Endothelial cell of umbilical vein (primary cell): ENCODE data around the gene TFCP2. TPM values are rescaled to one million over a fixed set of nuclear protein-coding genes. Genes with fewer than 3 reads are reported as not detected.

ENCODE experiments used
- BruUV-seq: library from RNA; stranded (reverse); fragments of 400-500 nt; replicated peaks from 2 replicates; lab custom pipeline; 2021; lab: Mats Ljungman, UMichigan
- CTCF ChIA-PET: fragments of 300-600, 350-600 bp; sonication (Branson Sonifier 250); formaldehyde crosslinking; loops from one replicate; lab custom pipeline; 2021; ENCODE audit warnings: antibody characterized with exemption, inconsistent platforms; lab: Charles Lee
- POLR2A ChIA-PET: fragments of 300-600, 350-600 bp; sonication (Branson Sonifier 250); formaldehyde crosslinking; loops from one replicate; lab custom pipeline; 2021; ENCODE audit warnings: antibody characterized with exemption, inconsistent platforms; lab: Charles Lee
- DNase-seq: peaks from one replicate; pipeline ENCODE4 v3.0.0-alpha.2; 2011; ENCODE audit warnings: low read depth, low spot score
- FAIRE-seq: peaks from 2 replicates; lab custom pipeline; 2011; peaks lifted over from hg19 to GRCh38; lab: Jason Lieb, UNC
- H2AFZ ChIP-seq: 2 replicates; pipeline ENCODE4 v1.6.0; 2012; ENCODE audit warnings: low read depth, low read length, control low read depth, inconsistent platforms
- H3K27ac ChIP-seq: 2 replicates; pipeline ENCODE4 v1.5.1; 2011; ENCODE audit warnings: low read depth, mild to moderate bottlenecking, control low read depth, low read length, moderate library complexity; ENCODE audit not compliant: insufficient read depth
- H3K27me3 ChIP-seq, 2 experiments: 2 replicates each; pipeline versions ENCODE4 v1.6.0 to v1.6.1; 2011; ENCODE audit warnings: low read length in 2 of 2, mixed read lengths in 1 of 2; ENCODE audit not compliant: control insufficient read depth in 2 of 2, insufficient read depth in 2 of 2
- H3K36me3 ChIP-seq, 2 experiments: 2 replicates in 1 of 2; 3 replicates in 1 of 2; pipeline ENCODE4 v1.5.1; 2011; ENCODE audit warnings: low read length in 2 of 2, mild to moderate bottlenecking in 1 of 2, moderate library complexity in 1 of 2; ENCODE audit not compliant: control insufficient read depth in 2 of 2, insufficient read depth in 2 of 2; ENCODE audit errors: extremely low read depth in 1 of 2
- H3K4me1 ChIP-seq: 3 replicates; pipeline ENCODE4 v1.5.1; 2011; ENCODE audit warnings: mild to moderate bottlenecking, low read length; ENCODE audit not compliant: control insufficient read depth, insufficient read depth; ENCODE audit errors: extremely low read depth
- H3K4me2 ChIP-seq: 2 replicates; pipeline ENCODE4 v1.6.1; 2011; ENCODE audit warnings: low read length, control low read depth, mixed read lengths; ENCODE audit not compliant: insufficient read depth
- H3K4me3 ChIP-seq, 3 experiments: fragments of 200-600 bp in 1 of 3; sonication (generic), shearing (Covaris generic) in 1 of 3; replicated peaks in 1 of 3; 2 replicates each; pipeline ENCODE4 v1.5.1; 2011 to 2016; ENCODE audit warnings: control low read depth in 3 of 3, low read length in 3 of 3, mild to moderate bottlenecking in 2 of 3, inconsistent platforms in 1 of 3, low read depth in 1 of 3, moderate library complexity in 1 of 3; ENCODE audit not compliant: insufficient read depth in 1 of 3
- H3K79me2 ChIP-seq: 2 replicates; pipeline ENCODE4 v1.6.0; 2012; ENCODE audit warnings: low read length, inconsistent platforms; ENCODE audit not compliant: control insufficient read depth, insufficient read depth
- H3K9ac ChIP-seq: replicated peaks from 2 replicates; pipeline ENCODE3; 2011; ENCODE audit warnings: low read length, control low read depth; ENCODE audit not compliant: insufficient read depth; ENCODE audit errors: extremely low read depth
- H3K9me1 ChIP-seq: replicated peaks from 3 replicates; pipeline ENCODE4 v1.6.0; 2011; ENCODE audit warnings: mild to moderate bottlenecking, low read length; ENCODE audit not compliant: control insufficient read depth, insufficient read depth; ENCODE audit errors: extremely low read depth
- H3K9me3 ChIP-seq: replicated peaks from 2 replicates; pipeline ENCODE4 v1.5.1; 2012; ENCODE audit warnings: low read length, inconsistent platforms; ENCODE audit not compliant: control insufficient read depth, insufficient read depth
- H4K20me1 ChIP-seq: replicated peaks from 2 replicates; pipeline ENCODE3; 2011; ENCODE audit warnings: mild to moderate bottlenecking, low read length; ENCODE audit not compliant: control insufficient read depth, insufficient read depth; ENCODE audit errors: extremely low read depth
- JUN ChIP-seq: IDR thresholded peaks from 2 replicates; pipeline ENCODE4 v1.6.1; 2011; ENCODE audit warnings: borderline replicate concordance, low read depth; ENCODE audit not compliant: insufficient read length, insufficient read depth
- MAX ChIP-seq: IDR thresholded peaks from 2 replicates; pipeline ENCODE4 v1.6.1; 2011; ENCODE audit not compliant: insufficient read depth, insufficient read length
- MYC ChIP-seq: IDR thresholded peaks from one replicate; pipeline ENCODE4 v1.6.1; 2011; ENCODE audit warnings: mild to moderate bottlenecking, low read depth, low read length
- POLR2A ChIP-seq: IDR thresholded peaks from 2 replicates; pipeline ENCODE4 v1.6.1; 2012; ENCODE audit warnings: low read depth, mild to moderate bottlenecking, control low read depth, low read length
- POLR2AphosphoS5 ChIP-seq: IDR thresholded peaks from 2 replicates; pipeline ENCODE4 v1.6.1; 2012; ENCODE audit warnings: low read depth, mild to moderate bottlenecking, control low read depth, low read length, moderate library complexity; ENCODE audit not compliant: insufficient read depth
- dilution Hi-C: fragments of 300-500 bp; cut with MboI; formaldehyde crosslinking; loops from one replicate; pipeline ENCODE4 v1.15.0; 2019; ENCODE audit warnings: low sequenced_read_pairs; ENCODE audit not compliant: extremely low pct_ligation_motif_present
- intact Hi-C: fragments of 100-400 bp; cut with micrococcal nuclease; formaldehyde crosslinking; loops from one replicate; pipeline ENCODE4 v1.10.0; 2022
- polyA plus RNA-seq, 4 experiments: library from polyadenylated mRNA; depleted of rRNA in 3 of 4; stranded (reverse) in 3 of 4; unstranded in 1 of 4; fragments of >200 nt; gene quantifications; 2 replicates each; pipeline versions ENCODE4 v1.2.1 to v1.2.3, GENCODE V29; 2011 to 2012; ENCODE audit warnings: missing spikeins in 1 of 4
- total RNA-seq: library from RNA; stranded (reverse); gene quantifications from 2 replicates; pipeline ENCODE4 v1.2.3, GENCODE V29; 2021

Gene TFCP2
- total and polyA plus RNA-seq, 2 donors (not counting 3 experiments of a cell fraction or from before 2014, with no cell fraction given): 10.2 to 28.6 TPM

GRCh38 chr12:51183349-51183748 lies 10.4 kb upstream of the TFCP2 start:
- POLR2A ChIA-PET: no interaction called here
- CTCF ChIA-PET: interaction anchor here (2.1 kb wide), 1 partner anchor 35 kb away, joined by 4 read pairs; the partner anchor contains the start of gene POU6F1

GRCh38 chr12:51181558-51181957 lies 8.6 kb upstream of the TFCP2 start:
- TF ChIP-seq POLR2A: no peak
- TF ChIP-seq MYC: no peak
- no peaks in the 10 kb centered on the region for H3K4me1 ChIP-seq
- no peak overlapping the region for H3K27ac ChIP-seq
- POLR2A ChIA-PET: no interaction called here
- FAIRE-seq (no peak), DNase-seq (no peak)
- H3K9me3 ChIP-seq: no peaks in the 10 kb centered on the region
- no peak overlapping the region for H3K4me2 ChIP-seq
- dilution Hi-C loops (no loop called here), intact Hi-C loops (no loop called here)
- BruUV-seq: no TSS peak
- no peaks in the 10 kb centered on the region for H3K36me3 ChIP-seq
- H2AFZ ChIP-seq: no peak overlapping the region
- H3K79me2 ChIP-seq: no peaks in the 10 kb centered on the region
- CTCF ChIA-PET: no interaction called here
- no peaks in the 10 kb centered on the region for H3K27me3 ChIP-seq
- no peaks in the 10 kb centered on the region for H4K20me1 ChIP-seq
- H3K4me3 ChIP-seq: no peak overlapping the region
- no peaks in the 10 kb centered on the region for H3K9me1 ChIP-seq
- H3K9ac ChIP-seq: no peak overlapping the region

More at GRCh38 chr12:51183349-51183748, 10.4 kb upstream of the TFCP2 start:
- no peaks in the 10 kb centered on the region for H3K36me3 ChIP-seq
- H3K79me2 ChIP-seq: no peaks in the 10 kb centered on the region
- DNase-seq: no peak
- intact Hi-C loops (no loop called here), dilution Hi-C loops (no loop called here)
- no peaks in the 10 kb centered on the region for H3K27me3 ChIP-seq
- H3K9me1 ChIP-seq: no peaks in the 10 kb centered on the region
- FAIRE-seq: no peak
- H4K20me1 ChIP-seq: no peaks in the 10 kb centered on the region
- no peak overlapping the region for H3K9ac ChIP-seq
- TF ChIP-seq POLR2AphosphoS5 (no peak), JUN (no peak), MAX (no peak)
- H3K4me2 ChIP-seq: no peak overlapping the region
- H2AFZ ChIP-seq: no peak overlapping the region
- H3K27ac ChIP-seq: no peak overlapping the region
- H3K9me3 ChIP-seq: no peaks in the 10 kb centered on the region
- BruUV-seq: no TSS peak
- peaks cover 2% of the 10 kb centered on the region for H3K4me1 ChIP-seq
- no peak overlapping the region for H3K4me3 ChIP-seq
